H1 (cell line): ENCODE data around the gene PAXX. TPM values are rescaled to one million over a fixed set of nuclear protein-coding genes. Genes with fewer than 3 reads are reported as not detected.

ENCODE experiments used
- CTCF ChIA-PET: fragments of 300-600 bp; sonication (Branson Sonifier 250); formaldehyde crosslinking; loops from one replicate; lab custom pipeline; 2021; ENCODE audit not compliant: partially characterized antibody; lab: Charles Lee
- POLR2A ChIA-PET: fragments of 300-600 bp; sonication (Branson Sonifier 250); formaldehyde crosslinking; loops from one replicate; lab custom pipeline; 2021; ENCODE audit warnings: inconsistent platforms; ENCODE audit not compliant: partially characterized antibody; lab: Charles Lee
- DNase-seq, 2 experiments: peaks; one replicate each; pipeline versions ENCODE4 v3.0.0 to v3.0.0-alpha.2; 2010 to 2022; ENCODE audit warnings: low spot score in 2 of 2, low read depth in 1 of 2, mixed read lengths in 1 of 2
- FAIRE-seq: peaks from 2 replicates; lab custom pipeline; 2011; peaks lifted over from hg19 to GRCh38; lab: Jason Lieb, UNC
- H2AFZ ChIP-seq: 2 replicates; pipeline ENCODE4 v1.8.1; 2012; ENCODE audit warnings: low read length, inconsistent platforms
- H2AK5ac ChIP-seq: 2 replicates; pipeline ENCODE4 v1.6.1; 2013; ENCODE audit warnings: low read depth, low read length
- H2BK120ac ChIP-seq: replicated peaks from 2 replicates; pipeline ENCODE3; 2013; ENCODE audit warnings: low read depth, low read length, inconsistent platforms
- H2BK12ac ChIP-seq: 2 replicates; pipeline ENCODE4 v1.6.1; 2013; ENCODE audit warnings: low read depth, low read length
- H2BK15ac ChIP-seq: 2 replicates; pipeline ENCODE4 v1.6.1; 2013; ENCODE audit warnings: low read length
- H2BK20ac ChIP-seq: 2 replicates; pipeline ENCODE4 v1.6.1; 2013; ENCODE audit warnings: low read length
- H2BK5ac ChIP-seq: 2 replicates; pipeline ENCODE4 v1.6.1; 2013; ENCODE audit warnings: low read depth, low read length
- H3K14ac ChIP-seq: 2 replicates; pipeline ENCODE4 v1.6.1; 2013; ENCODE audit warnings: inconsistent platforms; ENCODE audit not compliant: insufficient read length
- H3K18ac ChIP-seq: 2 replicates; pipeline ENCODE4 v1.6.1; 2013; ENCODE audit warnings: low read length; ENCODE audit errors: extremely low read depth
- H3K23ac ChIP-seq: 2 replicates; pipeline ENCODE4 v1.6.1; 2013; ENCODE audit warnings: inconsistent platforms; ENCODE audit not compliant: insufficient read length
- H3K23me2 ChIP-seq: 2 replicates; pipeline ENCODE4 v1.6.1; 2013; ENCODE audit warnings: low read depth, low read length
- H3K27ac ChIP-seq: 2 replicates; pipeline ENCODE4 v1.6.1; 2011; ENCODE audit warnings: low read depth, low read length, inconsistent platforms
- H3K27me3 ChIP-seq, 4 experiments: replicated peaks in 1 of 4; 1 replicate in 1 of 4; 2 replicates in 3 of 4; pipeline versions ENCODE4 v1.6.1 to v1.8.1; 2011 to 2013; ENCODE audit warnings: low read length in 3 of 4, mild to moderate bottlenecking in 3 of 4, inconsistent platforms in 2 of 4, mixed read lengths in 2 of 4, moderate library complexity in 1 of 4; ENCODE audit not compliant: control insufficient read depth in 3 of 4, insufficient read depth in 3 of 4; ENCODE audit errors: extremely low read depth in 1 of 4
- H3K36me3 ChIP-seq, 4 experiments: 2 replicates each; pipeline versions ENCODE4 v1.6.1 to v1.8.1; 2011 to 2013; ENCODE audit warnings: mild to moderate bottlenecking in 4 of 4, low read length in 3 of 4, moderate library complexity in 2 of 4, control low read depth in 1 of 4, inconsistent platforms in 1 of 4; ENCODE audit not compliant: insufficient read depth in 4 of 4, control insufficient read depth in 2 of 4
- H3K4ac ChIP-seq: replicated peaks from 2 replicates; pipeline ENCODE3; 2013; ENCODE audit warnings: low read length, low read depth, mixed read lengths, inconsistent platforms; ENCODE audit not compliant: insufficient read length
- H3K4me1 ChIP-seq, 4 experiments: replicated peaks in 1 of 4; 1 replicate in 1 of 4; 2 replicates in 3 of 4; pipeline versions ENCODE4 v1.6.1 to v1.8.1; 2011 to 2013; ENCODE audit warnings: low read length in 3 of 4, inconsistent platforms in 2 of 4, mixed read lengths in 1 of 4; ENCODE audit not compliant: insufficient read depth in 4 of 4, control insufficient read depth in 3 of 4
- H3K4me2 ChIP-seq, 2 experiments: 2 replicates each; pipeline versions ENCODE4 v1.6.1 to v1.8.1; 2011 to 2013; ENCODE audit warnings: low read depth in 2 of 2, low read length in 2 of 2, control low read depth in 1 of 2, inconsistent platforms in 1 of 2, mild to moderate bottlenecking in 1 of 2; ENCODE audit not compliant: insufficient read depth in 1 of 2
- H3K4me3 ChIP-seq, 4 experiments: fragments of 200-600, 300-600 bp in 1 of 4; sonication (generic), shearing (Covaris generic), sonication (Bioruptor Twin) in 1 of 4; 2 replicates each; pipeline versions ENCODE4 v1.5.1 to v1.8.1; 2011 to 2016; ENCODE audit warnings: low read length in 4 of 4, low read depth in 3 of 4, control low read depth in 2 of 4, inconsistent platforms in 2 of 4, mild to moderate bottlenecking in 2 of 4, mixed read lengths in 1 of 4, moderate library complexity in 1 of 4; ENCODE audit not compliant: insufficient read depth in 2 of 4; ENCODE audit errors: extremely low read depth in 1 of 4
- H3K56ac ChIP-seq: replicated peaks from 2 replicates; pipeline ENCODE3; 2013; ENCODE audit warnings: low read depth, mild to moderate bottlenecking, mixed read lengths, low read length, inconsistent platforms; ENCODE audit not compliant: insufficient read length
- H3K79me1 ChIP-seq: 2 replicates; pipeline ENCODE4 v1.6.1; 2013; ENCODE audit warnings: low read depth, low read length, control low read depth
- H3K79me2 ChIP-seq, 2 experiments: 2 replicates each; pipeline versions ENCODE4 v1.6.1 to v1.8.1; 2012 to 2013; ENCODE audit warnings: low read length in 2 of 2, mild to moderate bottlenecking in 2 of 2, inconsistent platforms in 1 of 2; ENCODE audit not compliant: insufficient read depth in 2 of 2, control insufficient read depth in 1 of 2
- H3K9ac ChIP-seq, 4 experiments: replicated peaks in 1 of 4; 1 replicate in 1 of 4; 2 replicates in 3 of 4; pipeline versions ENCODE4 v1.6.1 to v1.8.1; 2011 to 2013; ENCODE audit warnings: low read depth in 3 of 4, low read length in 3 of 4, control low read depth in 2 of 4, mild to moderate bottlenecking in 2 of 4, moderate library complexity in 2 of 4, inconsistent platforms in 1 of 4; ENCODE audit errors: extremely low read depth in 1 of 4
- H3K9me3 ChIP-seq, 2 experiments: 2 replicates each; pipeline versions ENCODE4 v1.6.1 to v1.8.1; 2012 to 2013; ENCODE audit warnings: mild to moderate bottlenecking in 2 of 2, moderate library complexity in 2 of 2, control low read depth in 1 of 2, inconsistent platforms in 1 of 2, low read depth in 1 of 2, low read length in 1 of 2, mixed read lengths in 1 of 2; ENCODE audit not compliant: insufficient read depth in 2 of 2
- H4K20me1 ChIP-seq, 2 experiments: replicated peaks in 1 of 2; 2 replicates each; pipeline versions ENCODE3 to v1.8.1; 2011 to 2013; ENCODE audit warnings: inconsistent platforms in 2 of 2, low read length in 2 of 2, mild to moderate bottlenecking in 1 of 2; ENCODE audit not compliant: insufficient read depth in 2 of 2, control insufficient read depth in 1 of 2
- H4K5ac ChIP-seq: 2 replicates; pipeline ENCODE4 v1.6.1; 2013; ENCODE audit warnings: low read length, low read depth, mixed read lengths, inconsistent platforms; ENCODE audit not compliant: insufficient read length
- H4K8ac ChIP-seq: 2 replicates; pipeline ENCODE4 v1.8.0; 2013; ENCODE audit warnings: mild to moderate bottlenecking, moderate library complexity, low read length, inconsistent platforms; ENCODE audit not compliant: insufficient read depth; ENCODE audit errors: extremely low read depth
- H4K91ac ChIP-seq: replicated peaks from 2 replicates; pipeline ENCODE3; 2013; ENCODE audit warnings: low read length, mixed read lengths, inconsistent platforms; ENCODE audit not compliant: insufficient read length
- ASH2L ChIP-seq: fragments of 200-600, 300-600 bp; sonication (generic); IDR thresholded peaks from one replicate; pipeline ENCODE4 v1.7.1; 2017; ENCODE audit warnings: low read length
- ATF3 ChIP-seq: IDR thresholded peaks from 2 replicates; pipeline ENCODE4 v1.6.1; 2011; ENCODE audit warnings: low read depth, mild to moderate bottlenecking, low read length; ENCODE audit not compliant: insufficient read depth
- CTBP2 ChIP-seq: IDR thresholded peaks from 2 replicates; pipeline ENCODE4 v1.7.0; 2011; ENCODE audit warnings: borderline replicate concordance, mild to moderate bottlenecking, moderate library complexity, mixed read lengths, low read length; ENCODE audit not compliant: insufficient read depth, insufficient read length
- E2F6 ChIP-seq: IDR thresholded peaks from 2 replicates; pipeline ENCODE4 v1.6.1; 2012; ENCODE audit warnings: inconsistent platforms
- EP300 ChIP-seq, 2 experiments: IDR thresholded peaks; 1 replicate in 1 of 2; 2 replicates in 1 of 2; pipeline ENCODE4 v1.6.1; 2011 to 2012; ENCODE audit warnings: low read depth in 2 of 2, low read length in 2 of 2, mild to moderate bottlenecking in 2 of 2, borderline replicate concordance in 1 of 2, inconsistent platforms in 1 of 2, moderate library complexity in 1 of 2
- EZH2 ChIP-seq: fragments of 200-600 bp; sonication (generic); IDR thresholded peaks from 2 replicates; pipeline ENCODE4 v1.7.1; 2012; ENCODE audit warnings: low read depth, mild to moderate bottlenecking, moderate library complexity, low read length, inconsistent platforms; ENCODE audit not compliant: severe bottlenecking
- HDAC6 ChIP-seq: IDR thresholded peaks from one replicate; pipeline ENCODE4 v1.7.1; 2012; ENCODE audit warnings: low read depth, mild to moderate bottlenecking, inconsistent platforms, low read length, moderate library complexity
- KDM1A ChIP-seq: fragments of 200-600, 300-600 bp; sonication (generic); IDR thresholded peaks from 2 replicates; pipeline ENCODE4 v1.7.1; 2016; ENCODE audit warnings: mild to moderate bottlenecking, low read length, borderline replicate concordance
- WGBS, 2 experiments: shearing (Covaris generic) in 1 of 2; methylation state at CpG; one replicate each; pipeline versions ENCODE4 v1.1.6 to v1.1.7; 2013 to 2015; ENCODE audit warnings: low lambda C conversion rate in 2 of 2, mixed read lengths in 2 of 2, inconsistent platforms in 1 of 2, low coverage in 1 of 2, missing lambda C conversion rate in 1 of 2; ENCODE audit not compliant: insufficient replicate concordance in 2 of 2, insufficient coverage in 1 of 2, insufficient read length in 1 of 2; ENCODE audit errors: extremely low coverage in 1 of 2, missing lambda C conversion rate in 1 of 2; 5-methylcytosine and 5-hydroxymethylcytosine counted together
- polyA plus RNA-seq, 7 experiments: library from polyadenylated mRNA; depleted of rRNA in 3 of 7; stranded (reverse) in 5 of 7; unstranded in 2 of 7; fragments of >200 nt in 5 of 7; fragments of 200-250 nt in 2 of 7; gene quantifications; 1 replicate in 5 of 7; 2 replicates in 1 of 7; 4 replicates in 1 of 7; pipeline versions ENCODE4 v1.2.1 to v1.2.3, GENCODE V29; 2011 to 2013; ENCODE audit warnings: missing spikeins in 2 of 7, mixed read lengths in 2 of 7
- total RNA-seq: library from RNA; stranded (reverse); fragmentation: NEBNext Ultra II Directional; extraction: Animal tissue kit (Norgen Biotek cat#: 25700); gene quantifications from 2 replicates; pipeline ENCODE4 v1.2.1, GENCODE V29; 2021

Gene PAXX
- total and polyA plus RNA-seq, 2 of the 8 experiments (the other 6 are each of a cell fraction or from before 2014, with no cell fraction given) = 43.4 to 45.9 TPM

GRCh38 chr9:137030538-137031527 lies 38.6 kb downstream of the PAXX start:
- H3K79me1 ChIP-seq = no peaks in the 10 kb centered on the region
- no peak overlapping the region for H3K27ac ChIP-seq
- H3K23me2 ChIP-seq = peaks cover 4% of the 10 kb centered on the region; the same call in 1 of the 2 replicates
- no peak overlapping the region for H3K18ac ChIP-seq
- no peak overlapping the region for H2BK5ac ChIP-seq
- POLR2A ChIA-PET = interaction anchor here (1.9 to 2.1 kb wide), 2 partner anchors 14 kb away, joined by 4 to 5 read pairs; no protein-coding TSS in a partner anchor
- H3K4me3 ChIP-seq = no peak overlapping the region
- no peak overlapping the region for H2BK120ac ChIP-seq
- H2AFZ ChIP-seq = no peak overlapping the region
- H3K4me1 ChIP-seq = peaks cover 0 to 11% (median 2%) of the 10 kb centered on the region in 4 experiments; a peak in 5 of 7 replicates
- no peak overlapping the region for H4K5ac ChIP-seq
- WGBS, 2 experiments = 95% methylated on average over 64 of the region's 65 CpGs; no CpG with 5 or more reads in 1 of the 2 experiments
- H3K14ac ChIP-seq = no peak overlapping the region
- H3K23ac ChIP-seq = no peak overlapping the region
- FAIRE-seq = no peak
- no peak overlapping the region for H2BK15ac ChIP-seq
- no peak overlapping the region; the same call in 1 of the 2 replicates for H2BK12ac ChIP-seq
- no peak for DNase-seq
- CTCF ChIA-PET = interaction anchor here (1.2 to 8.5 kb wide), 21 partner anchors 11 to 248 kb away, joined by 3 to 110 read pairs (median 10); partner anchors contain the start of genes AJM1, C8G, CLIC3 and LCNL1
- H3K4ac ChIP-seq = no peak overlapping the region
- no peak overlapping the region for H3K4me2 ChIP-seq
- H3K79me2 ChIP-seq = no peaks in the 10 kb centered on the region
- no peak overlapping the region for H4K91ac ChIP-seq
- no peak overlapping the region for H3K9ac ChIP-seq
- H3K9me3 ChIP-seq = no peaks in the 10 kb centered on the region
- no peak overlapping the region; the same call in 1 of the 2 replicates for H4K8ac ChIP-seq
- no peak overlapping the region for H2AK5ac ChIP-seq
- no peaks in the 10 kb centered on the region for H3K36me3 ChIP-seq
- peaks cover 1 to 2% of the 10 kb centered on the region in 2 experiments for H4K20me1 ChIP-seq
- peaks cover 1 to 27% (median 15%) of the 10 kb centered on the region in 4 experiments; a peak in 6 of 7 replicates for H3K27me3 ChIP-seq
- no peak overlapping the region for H2BK20ac ChIP-seq
- H3K56ac ChIP-seq = no peak overlapping the region
- TF ChIP-seq E2F6 (no peak), HDAC6 (no peak), ATF3 (no peak), ASH2L (no peak), EP300 (IDR thresholded peaks at IDR 0.05; ENCODE audit: borderline replicate concordance in 1 of 2, low read depth in 2 of 2, low read length in 2 of 2) (no peak), EZH2 (no peak), CTBP2 (no peak), KDM1A (no peak)
